ENCODE results near the gene LY9.

DNA sequence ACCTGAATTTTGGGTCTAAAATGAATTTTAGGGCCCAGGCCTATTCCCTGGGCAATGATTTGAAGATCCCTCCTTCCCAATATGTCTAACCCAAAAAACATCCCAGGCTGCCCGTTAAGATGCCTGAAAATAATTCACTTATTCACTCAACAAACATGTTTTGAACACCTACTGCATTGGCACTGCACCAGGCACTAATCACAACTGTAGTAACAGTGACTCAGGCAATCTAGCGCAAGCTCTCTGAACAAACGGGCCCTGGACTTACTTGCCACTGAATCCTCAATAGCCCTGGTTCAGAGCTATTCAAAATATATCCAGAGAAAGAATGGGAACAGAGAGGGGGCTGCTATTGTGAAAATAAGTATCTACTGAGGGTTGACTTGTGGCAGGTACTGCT is 62.5 kb downstream of the LY9 start:
- no peak for TF ChIP-seq CTCF (conservative IDR thresholded peaks at IDR 0.05)
- TF ChIP-seq ZFX (IDR thresholded peaks at IDR 0.05): no peak

All from C4-2B (cell line).